HT1080 (cell line): ENCODE measurements around the gene KCNK3. TPM values are rescaled to one million over a fixed set of nuclear protein-coding genes. Genes with fewer than 3 reads are reported as not detected.
A peak's percentile ranks its signal among the peaks of the same experiment; 100 is the strongest.
"Not testable (repeated sequence)": the region's sequence is repeated elsewhere in the genome, so short reads cannot be mapped to it uniquely, and the experiment has no call there.

ENCODE experiments used
- DNase-seq: peaks from one replicate; pipeline ENCODE4 v3.0.0-alpha.2; 2015; ENCODE audit warnings: low read depth
- total RNA-seq: library from RNA; depleted of rRNA; stranded (reverse); fragments of >200 nt; shearing (Covaris generic); gene quantifications from 2 replicates; pipeline ENCODE4 v1.2.3, GENCODE V29; 2014

The KCNK3 gene
- total RNA-seq, 1 experiment from 2014 or later = not detected

GRCh38 chr2:26754972-26755670 lies 62.6 kb downstream of the KCNK3 start:
- DNase-seq = no peak

DNA sequence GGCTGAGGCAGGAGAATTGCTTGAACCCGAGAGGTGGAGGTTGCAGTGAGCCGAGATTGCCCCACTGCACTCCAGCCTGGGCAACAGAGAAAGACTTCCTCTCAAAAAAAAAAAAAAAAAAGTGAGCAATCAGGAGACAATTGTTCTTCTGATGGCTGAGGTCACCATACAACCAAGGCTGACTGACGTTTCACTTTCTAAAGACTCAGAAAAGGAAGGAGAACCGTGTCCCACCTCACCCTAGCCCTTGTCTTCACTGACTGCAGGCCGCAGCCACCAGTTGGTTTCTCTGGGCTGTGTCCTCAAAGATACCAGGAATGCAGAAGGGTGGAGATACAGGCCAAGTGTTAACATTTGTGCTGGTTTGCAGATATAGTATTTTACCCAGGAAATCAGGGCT lies 63.8 kb downstream of the KCNK3 start:
- peak; percentile 17 for DNase-seq

GRCh38 chr2:26757873-26758789 lies 65.6 kb downstream of the KCNK3 start:
- peak; percentile 99 for DNase-seq

GRCh38 chr2:26758790-26759321 lies 66.3 kb downstream of the KCNK3 start:
- no peak for DNase-seq

DNA sequence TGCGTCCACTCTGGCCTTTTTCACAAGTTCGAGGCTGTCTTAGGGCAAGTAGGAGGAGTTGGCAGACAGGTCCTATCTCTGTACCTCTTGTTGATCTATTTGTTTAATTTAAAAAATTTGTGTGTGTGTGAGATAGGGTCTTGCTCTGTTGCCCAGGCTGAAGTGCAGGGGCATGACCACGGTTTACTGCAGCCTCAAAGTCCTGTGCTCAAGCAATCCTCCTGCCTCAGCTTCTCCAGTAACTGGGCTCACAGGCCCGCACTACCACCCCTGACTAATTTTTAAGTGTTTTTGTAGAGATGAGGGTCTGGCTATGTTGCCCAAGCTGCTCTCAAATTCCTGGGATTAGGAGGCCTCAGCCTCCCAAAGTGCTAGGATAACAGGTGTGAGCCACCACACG lies 67.3 kb downstream of the KCNK3 start:
- DNase-seq = no peak

- DNase-seq = not testable (repeated sequence)
These were observed 68.5 kb downstream of the KCNK3 start for GRCh38 chr2:26760991-26761390.

DNA sequence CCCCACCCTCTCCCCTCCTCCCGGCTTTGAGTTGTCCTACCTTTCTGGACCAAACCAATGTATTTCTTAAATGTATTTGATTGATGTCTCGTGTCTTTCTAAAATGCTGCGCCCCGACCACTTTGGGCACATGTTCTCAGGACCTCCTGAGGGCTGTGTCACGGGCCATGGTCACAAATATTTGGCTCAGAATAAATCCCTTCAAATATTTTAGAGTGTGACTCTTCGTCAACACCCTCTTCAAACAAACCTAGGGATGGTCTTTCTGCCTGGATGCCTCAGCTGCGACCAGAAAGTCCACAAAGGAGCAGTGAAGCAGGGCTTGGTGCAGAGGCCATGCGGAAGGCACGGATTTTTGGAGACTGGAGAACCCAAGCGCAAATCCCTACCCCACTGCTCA lies 70.5 kb downstream of the KCNK3 start:
- DNase-seq = no peak

GRCh38 chr2:26764078-26764887 lies 71.8 kb downstream of the KCNK3 start, which contains the start of gene SLC35F6:
Gene SLC35F6, plus strand, starts transcription at chr2:26764284. Its CDS starts 66 bp downstream, at chr2:26764350.
- DNase-seq = peak; percentile 68

GRCh38 chr2:26764906-26765305 lies 72.4 kb downstream of the KCNK3 start:
- DNase-seq = no peak

DNA sequence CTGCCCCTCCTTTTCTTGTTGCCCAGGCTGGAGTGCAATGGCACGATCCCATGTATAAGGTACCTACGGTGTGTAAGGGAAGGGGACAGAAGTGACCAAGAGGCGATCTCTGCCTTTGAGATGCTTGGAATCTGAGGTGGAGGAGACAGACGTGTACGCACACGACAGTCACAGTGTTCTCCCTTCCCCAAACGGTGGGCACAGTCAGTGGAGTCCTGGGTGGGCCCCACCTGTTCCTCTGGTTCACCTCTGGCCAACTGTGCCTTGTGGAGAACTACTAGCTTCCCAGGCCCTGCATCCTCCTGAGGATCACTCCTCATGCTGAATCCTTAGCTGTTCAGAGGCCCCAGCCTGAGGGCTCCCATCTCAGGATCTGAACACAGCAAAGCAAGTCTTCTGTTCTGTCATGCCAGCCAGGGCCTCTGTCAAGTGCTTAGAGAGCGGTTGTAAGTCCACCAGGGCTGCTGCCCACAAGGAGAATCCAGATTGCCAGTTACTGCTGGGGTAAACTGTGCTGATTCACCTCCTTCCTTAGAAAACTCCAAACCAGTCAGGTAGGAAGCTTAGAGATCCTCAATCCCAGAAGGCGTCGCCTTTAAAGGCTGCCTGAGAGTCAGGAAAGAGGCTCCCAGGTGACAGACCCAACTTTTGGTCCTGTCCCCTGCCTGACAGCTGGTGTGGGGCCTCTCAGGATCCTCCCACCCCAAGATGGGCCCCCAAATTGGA lies 73.1 kb downstream of the KCNK3 start:
- no peak for DNase-seq

DNA sequence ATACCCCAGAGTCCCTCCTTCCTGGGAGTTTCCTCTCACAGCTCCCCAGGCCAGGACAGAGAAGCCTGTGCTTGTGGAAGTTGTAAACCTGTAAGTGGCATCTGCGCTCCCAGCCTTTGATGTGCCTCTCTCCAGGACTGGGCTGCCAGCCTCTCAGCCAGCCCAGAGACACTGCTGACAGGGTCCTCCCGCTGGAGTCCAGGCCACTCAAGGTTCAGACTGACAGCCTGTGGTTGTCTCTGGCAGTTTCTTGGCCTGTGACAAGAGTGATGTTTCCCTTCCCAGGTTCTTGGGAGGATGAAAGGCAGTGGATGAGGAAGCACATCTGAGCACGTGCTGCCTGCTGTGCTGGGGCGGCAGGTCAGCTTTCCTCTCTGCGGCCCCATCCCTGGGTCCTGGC lies 74.6 kb downstream of the KCNK3 start:
- no peak for DNase-seq

DNA sequence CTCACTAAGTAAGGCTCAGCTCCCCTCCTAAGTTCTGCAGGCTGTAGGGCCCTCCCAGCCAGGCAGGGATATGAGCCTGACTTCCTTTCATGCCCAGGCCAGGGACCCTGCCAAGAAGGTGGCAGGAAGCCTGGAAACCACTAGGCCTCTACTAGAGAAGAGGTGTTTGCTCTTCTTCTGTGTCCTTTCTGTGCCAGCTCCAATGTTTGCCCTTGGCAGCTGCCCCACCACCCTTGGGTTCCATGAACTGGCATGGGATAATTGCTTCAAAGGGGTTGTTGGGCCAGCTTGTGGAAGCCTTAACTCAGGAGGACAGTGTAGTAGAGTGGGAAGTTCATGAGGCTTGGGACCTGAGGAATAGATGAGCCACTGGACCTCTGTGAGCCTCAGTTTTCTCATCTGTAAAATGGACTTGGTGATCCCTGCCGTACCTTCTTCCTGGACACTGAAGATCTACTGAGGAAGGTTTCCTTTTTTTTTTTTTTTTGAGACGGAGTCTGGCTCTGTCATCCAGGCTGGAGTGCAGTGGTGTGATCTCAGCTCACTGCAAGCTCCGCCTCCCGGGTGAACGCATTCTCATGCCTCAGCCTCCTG lies 75.5 kb downstream of the KCNK3 start:
- DNase-seq = no peak

GRCh38 chr2:26768759-26769088 lies 76.2 kb downstream of the KCNK3 start:
- no peak for DNase-seq

- DNase-seq = peak; percentile 67
These were observed 76.7 kb downstream of the KCNK3 start for GRCh38 chr2:26769089-26769761.

GRCh38 chr2:26770986-26771586 lies 78.6 kb downstream of the KCNK3 start:
- no peak for DNase-seq

- peak; percentile 50 for DNase-seq
These were observed 79.8 kb downstream of the KCNK3 start for GRCh38 chr2:26772064-26773001.

GRCh38 chr2:26776195-26776800 lies 83.8 kb downstream of the KCNK3 start:
- DNase-seq = no peak

- no peak for DNase-seq
These were observed 85.6 kb downstream of the KCNK3 start for GRCh38 chr2:26778098-26778497.
